Body of pancreas (tissue), 4 donors: ENCODE data around the gene MTMR3.

Experiments
- CTCF ChIP-seq, 7 experiments: fragments of 450-650 bp in 4 of 7; fragments of 200-600 bp in 3 of 7; sonication (generic) in 3 of 7; IDR thresholded peaks; one replicate each; pipeline ENCODE4 v1.5.1; 2016 to 2019; ENCODE audit warnings: antibody characterized with exemption in 7 of 7
- POLR2A ChIP-seq, 3 donors: fragments of 450-650 bp; IDR thresholded peaks; one replicate each; pipeline ENCODE4 v1.6.1; 2016; ENCODE audit warnings: antibody characterized with exemption in 3 of 3, mild to moderate bottlenecking in 2 of 3

- TF ChIP-seq CTCF (IDR thresholded peaks at IDR 0.05) (no peak), POLR2A (IDR thresholded peaks at IDR 0.05) (no peak)
Measured at GRCh38 chr22:29854432-29854831, 28.5 kb upstream of the MTMR3 start.
